ENCODE data around the gene ABCA12.

Gene ABCA12

DNA sequence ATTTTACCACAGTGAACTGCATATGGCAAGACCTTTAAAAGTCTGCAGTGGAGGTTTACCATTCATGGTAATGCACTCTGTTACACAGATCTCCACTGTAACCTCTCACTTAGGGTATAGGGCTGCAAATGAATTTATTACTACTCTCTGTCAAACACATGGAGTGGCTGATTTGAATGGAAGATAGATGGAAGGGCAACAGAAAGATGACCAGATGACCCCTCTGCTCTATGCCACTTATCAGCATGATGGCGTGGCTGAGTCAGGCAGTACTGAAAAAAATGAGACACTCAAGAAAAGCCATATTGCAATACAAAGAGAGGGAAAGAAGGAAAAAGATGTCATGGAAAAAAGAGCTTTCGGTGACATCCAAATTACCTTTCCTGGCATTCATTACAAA is 72.3 kb downstream of the ABCA12 start:
- no peaks in the 10 kb centered on the region for H3K9me3 ChIP-seq (ENCODE audit: control insufficient read depth, insufficient read depth, low read length)
- no peaks in the 10 kb centered on the region for H4K20me1 ChIP-seq (ENCODE audit: control insufficient read depth, insufficient read depth, low read depth, low read length)
- H3K27me3 ChIP-seq (ENCODE audit: control insufficient read depth, low read length), result no peaks in the 10 kb centered on the region
- no peaks in the 10 kb centered on the region for H3F3A ChIP-seq (ENCODE audit: control insufficient read depth, insufficient read depth)
- no peaks in the 10 kb centered on the region for H3K9me2 ChIP-seq (replicated peaks; ENCODE audit: control insufficient read depth, low read length)
- no peak overlapping the region for H3K27ac ChIP-seq (ENCODE audit: low read depth, low read length)
- H3K4me2 ChIP-seq (ENCODE audit: low read length), result no peak overlapping the region
- H3K4me1 ChIP-seq (ENCODE audit: control insufficient read depth, low read length), result no peaks in the 10 kb centered on the region
- no peaks in the 10 kb centered on the region for H3K79me2 ChIP-seq (ENCODE audit: control insufficient read depth, low read length)
- no peaks in the 10 kb centered on the region for H3K36me3 ChIP-seq (ENCODE audit: control insufficient read depth, low read length)
- no peak overlapping the region for H3K4me3 ChIP-seq (ENCODE audit: low read length)
- no peak for TF ChIP-seq EZH2phosphoT487 (IDR thresholded peaks at IDR 0.05; ENCODE audit: borderline replicate concordance, low read length)
- TF ChIP-seq, protein P1, sequence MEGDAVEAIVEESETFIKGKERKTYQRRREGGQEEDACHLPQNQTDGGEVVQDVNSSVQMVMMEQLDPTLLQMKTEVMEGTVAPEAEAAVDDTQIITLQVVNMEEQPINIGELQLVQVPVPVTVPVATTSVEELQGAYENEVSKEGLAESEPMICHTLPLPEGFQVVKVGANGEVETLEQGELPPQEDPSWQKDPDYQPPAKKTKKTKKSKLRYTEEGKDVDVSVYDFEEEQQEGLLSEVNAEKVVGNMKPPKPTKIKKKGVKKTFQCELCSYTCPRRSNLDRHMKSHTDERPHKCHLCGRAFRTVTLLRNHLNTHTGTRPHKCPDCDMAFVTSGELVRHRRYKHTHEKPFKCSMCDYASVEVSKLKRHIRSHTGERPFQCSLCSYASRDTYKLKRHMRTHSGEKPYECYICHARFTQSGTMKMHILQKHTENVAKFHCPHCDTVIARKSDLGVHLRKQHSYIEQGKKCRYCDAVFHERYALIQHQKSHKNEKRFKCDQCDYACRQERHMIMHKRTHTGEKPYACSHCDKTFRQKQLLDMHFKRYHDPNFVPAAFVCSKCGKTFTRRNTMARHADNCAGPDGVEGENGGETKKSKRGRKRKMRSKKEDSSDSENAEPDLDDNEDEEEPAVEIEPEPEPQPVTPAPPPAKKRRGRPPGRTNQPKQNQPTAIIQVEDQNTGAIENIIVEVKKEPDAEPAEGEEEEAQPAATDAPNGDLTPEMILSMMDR (IDR thresholded peaks at IDR 0.05; ENCODE audit: low read depth, low read length, poor library complexity, severe bottlenecking), result no peak

DNA sequence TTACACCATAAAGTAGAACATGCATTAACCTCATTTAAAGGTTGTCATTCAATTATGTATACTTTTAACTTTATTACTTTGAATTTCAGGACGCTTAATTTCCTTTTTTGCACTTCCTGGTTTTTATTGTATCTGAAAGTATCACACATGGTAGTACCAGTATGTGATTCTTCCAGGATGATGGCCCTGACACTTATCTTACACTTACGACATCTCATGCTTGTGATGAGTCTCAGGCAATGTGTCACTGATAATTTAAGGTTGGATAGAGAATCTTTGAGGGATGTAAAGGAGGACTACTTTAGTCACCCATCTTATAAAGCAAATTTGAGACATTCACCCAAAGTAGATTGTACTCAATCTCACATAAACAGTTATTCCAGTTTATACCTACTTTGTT is 74.9 kb downstream of the ABCA12 start:
- H3F3A ChIP-seq (ENCODE audit: control insufficient read depth, insufficient read depth), result no peaks in the 10 kb centered on the region

DNA sequence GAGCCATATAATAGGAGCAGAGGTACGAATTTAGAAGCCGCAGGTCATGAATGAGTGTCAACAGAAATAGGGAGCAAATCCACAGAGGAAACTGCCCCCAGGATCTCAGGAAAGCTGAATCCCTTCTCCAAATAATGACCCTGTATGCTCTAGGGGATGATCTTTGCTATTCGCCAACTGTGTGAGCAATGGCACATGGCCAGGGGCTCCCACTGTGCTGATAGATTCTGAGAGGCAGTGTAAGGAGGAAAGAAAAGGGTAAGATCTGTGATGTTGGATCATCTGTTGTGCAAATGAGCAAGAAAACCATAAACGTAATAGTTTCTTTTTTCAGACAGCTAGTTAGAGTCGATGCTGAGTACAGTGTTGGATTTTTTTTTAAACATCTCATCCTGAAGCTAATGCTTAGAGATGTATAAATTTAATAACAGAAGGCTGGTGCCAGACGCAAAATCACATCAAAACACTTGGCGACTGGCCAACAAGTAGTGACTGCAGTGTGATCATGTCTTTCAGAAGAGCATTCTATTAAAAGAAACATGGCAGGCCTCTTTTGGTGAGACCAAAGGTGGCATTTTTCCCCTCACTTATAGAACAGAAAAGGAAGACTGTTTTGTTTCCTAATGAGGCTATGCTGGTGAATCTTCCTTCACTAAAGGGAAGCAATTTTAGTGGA is 77.4 kb downstream of the ABCA12 start:
- Histone ChIP-seq H3K4me3 (ENCODE audit: low read length) (no peak overlapping the region), H3K9me2 (replicated peaks; ENCODE audit: control insufficient read depth, low read length) (no peaks in the 10 kb centered on the region), H3K4me1 (ENCODE audit: control insufficient read depth, low read length) (no peaks in the 10 kb centered on the region), H3K27me3 (ENCODE audit: control insufficient read depth, low read length) (no peaks in the 10 kb centered on the region), H3K9me3 (ENCODE audit: control insufficient read depth, insufficient read depth, low read length) (no peaks in the 10 kb centered on the region), H3K4me2 (ENCODE audit: low read length) (no peak overlapping the region), H3K36me3 (ENCODE audit: control insufficient read depth, low read length) (no peaks in the 10 kb centered on the region), H3F3A (ENCODE audit: control insufficient read depth, insufficient read depth) (no peaks in the 10 kb centered on the region), H4K20me1 (ENCODE audit: control insufficient read depth, insufficient read depth, low read depth, low read length) (no peaks in the 10 kb centered on the region), H3K27ac (ENCODE audit: low read depth, low read length) (no peak overlapping the region), H3K79me2 (ENCODE audit: control insufficient read depth, low read length) (no peaks in the 10 kb centered on the region)
- TF ChIP-seq, protein P1 (IDR thresholded peaks at IDR 0.05; ENCODE audit: low read depth, low read length, poor library complexity, severe bottlenecking), result no peak
- TF ChIP-seq EZH2phosphoT487 (IDR thresholded peaks at IDR 0.05; ENCODE audit: borderline replicate concordance, low read length), result no peak

More for the DNA sequence above, 74.9 kb downstream of the ABCA12 start:
- Histone ChIP-seq H3K9me3 (ENCODE audit: control insufficient read depth, insufficient read depth, low read length) (no peaks in the 10 kb centered on the region), H3K36me3 (ENCODE audit: control insufficient read depth, low read length) (no peaks in the 10 kb centered on the region), H3K79me2 (ENCODE audit: control insufficient read depth, low read length) (no peaks in the 10 kb centered on the region), H3K27me3 (ENCODE audit: control insufficient read depth, low read length) (no peaks in the 10 kb centered on the region), H3K4me3 (ENCODE audit: low read length) (no peak overlapping the region), H3K4me1 (ENCODE audit: control insufficient read depth, low read length) (no peaks in the 10 kb centered on the region), H4K20me1 (ENCODE audit: control insufficient read depth, insufficient read depth, low read depth, low read length) (no peaks in the 10 kb centered on the region), H3K4me2 (ENCODE audit: low read length) (no peak overlapping the region), H3K27ac (ENCODE audit: low read depth, low read length) (no peak overlapping the region), H3K9me2 (replicated peaks; ENCODE audit: control insufficient read depth, low read length) (no peaks in the 10 kb centered on the region)
- TF ChIP-seq, protein P1 (IDR thresholded peaks at IDR 0.05; ENCODE audit: low read depth, low read length, poor library complexity, severe bottlenecking), result no peak
- no peak for TF ChIP-seq EZH2phosphoT487 (IDR thresholded peaks at IDR 0.05; ENCODE audit: borderline replicate concordance, low read length)
